ENCODE results near the gene TMEM221.
A peak's percentile ranks its signal among the peaks of the same experiment; 100 is the strongest.

Gene TMEM221

DNA sequence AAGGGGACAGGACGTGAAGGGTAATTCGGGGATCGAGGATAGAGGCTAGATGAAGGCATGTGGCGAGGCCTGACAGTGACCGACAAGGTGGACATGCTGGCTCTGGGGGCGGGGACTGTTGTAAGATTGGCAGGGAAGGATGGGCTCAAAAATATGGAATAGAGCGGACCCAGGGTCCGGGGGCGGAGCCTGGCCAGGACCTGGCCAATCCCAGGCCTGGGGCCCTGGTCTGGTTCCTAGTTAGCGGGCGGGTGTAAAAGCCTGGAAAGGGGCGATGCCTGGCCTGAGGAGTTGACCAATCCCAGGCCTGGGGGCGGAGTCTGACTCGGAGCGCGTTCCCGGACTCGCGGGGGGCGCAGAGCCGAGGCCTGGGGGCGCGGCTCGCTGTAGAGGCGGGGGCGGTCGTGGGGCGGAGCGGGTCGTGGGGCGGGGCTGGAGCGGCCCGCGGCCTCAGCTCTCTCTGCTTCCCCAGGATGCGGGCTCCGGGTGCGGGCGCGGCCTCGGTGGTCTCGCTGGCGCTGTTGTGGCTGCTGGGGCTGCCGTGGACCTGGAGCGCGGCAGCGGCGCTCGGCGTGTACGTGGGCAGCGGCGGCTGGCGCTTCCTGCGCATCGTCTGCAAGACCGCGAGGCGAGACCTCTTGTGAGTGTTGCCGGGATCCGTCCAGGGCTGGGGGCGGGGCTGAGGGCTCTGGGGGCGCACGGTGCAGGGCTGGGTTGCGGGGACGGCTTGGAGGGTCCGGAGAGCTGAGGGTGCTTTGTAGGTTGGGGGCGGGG is 21.8 kb upstream of the TMEM221 start, which contains the start of gene SLC27A1:
TSS of gene SLC27A1 (plus strand) at position 457 of the 774 bp plus-strand sequence. CDS start at position 474, 17 bp downstream.
- H3K4me3 ChIP-seq (ENCODE audit: low read depth, low read length): peak within 1 kb of the TSS; percentile 58
- H3K4me1 ChIP-seq (ENCODE audit: control insufficient read depth, insufficient read depth, low read length): peaks cover 6% of the 10 kb centered on the region; the same call in 1 of the 2 replicates
- no peak within 1 kb of the TSS for H3K27ac ChIP-seq (ENCODE audit: extremely low read depth, low read depth, low read length)
- CTCF ChIA-PET: interaction anchor here (0.6 to 5.5 kb wide), 2 partner anchors 26 to 76 kb away, joined by 3 to 31 read pairs; no protein-coding TSS in a partner anchor
- no peaks in the 10 kb centered on the region for H3K36me3 ChIP-seq (ENCODE audit: control insufficient read depth in 2 of 2, insufficient read depth in 1 of 2, low read length in 2 of 2)
- no peaks in the 10 kb centered on the region for H3K9me3 ChIP-seq (ENCODE audit: control insufficient read depth, insufficient read depth, low read depth, low read length)
- POLR2A ChIA-PET: interaction anchor here (0.5 to 1.4 kb wide), 4 partner anchors 51 to 1166 kb away, joined by 3 to 5 read pairs (median 4); no protein-coding TSS in a partner anchor
- TF ChIP-seq YY2 (tag by site-specific recombination; IDR thresholded peaks at IDR 0.05): no peak
- no peak for TF ChIP-seq BCL11A (tag by site-specific recombination; IDR thresholded peaks at IDR 0.05; ENCODE audit: low read depth)
- TF ChIP-seq ZBTB20 (tag by site-specific recombination; IDR thresholded peaks at IDR 0.05): peak; percentile 18; the same call in 1 of the 2 replicates
- TF ChIP-seq, protein P1, sequence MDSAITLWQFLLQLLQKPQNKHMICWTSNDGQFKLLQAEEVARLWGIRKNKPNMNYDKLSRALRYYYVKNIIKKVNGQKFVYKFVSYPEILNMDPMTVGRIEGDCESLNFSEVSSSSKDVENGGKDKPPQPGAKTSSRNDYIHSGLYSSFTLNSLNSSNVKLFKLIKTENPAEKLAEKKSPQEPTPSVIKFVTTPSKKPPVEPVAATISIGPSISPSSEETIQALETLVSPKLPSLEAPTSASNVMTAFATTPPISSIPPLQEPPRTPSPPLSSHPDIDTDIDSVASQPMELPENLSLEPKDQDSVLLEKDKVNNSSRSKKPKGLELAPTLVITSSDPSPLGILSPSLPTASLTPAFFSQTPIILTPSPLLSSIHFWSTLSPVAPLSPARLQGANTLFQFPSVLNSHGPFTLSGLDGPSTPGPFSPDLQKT (IDR thresholded peaks at IDR 0.05; ENCODE audit: borderline replicate concordance, low read depth, low read length): no peak
- no peak for TF ChIP-seq ZNF138 (tag by site-specific recombination; IDR thresholded peaks at IDR 0.05; ENCODE audit: borderline replicate concordance)
- no peak for TF ChIP-seq KLF7 (tag by site-specific recombination; IDR thresholded peaks at IDR 0.05; ENCODE audit: borderline replicate concordance)
- TF ChIP-seq ZNF549 (tag by site-specific recombination; IDR thresholded peaks at IDR 0.05): no peak
- TF ChIP-seq ZNF354C (tag by site-specific recombination; IDR thresholded peaks at IDR 0.05; ENCODE audit: borderline replicate concordance, low read depth): no peak
- TF ChIP-seq, protein P2, sequence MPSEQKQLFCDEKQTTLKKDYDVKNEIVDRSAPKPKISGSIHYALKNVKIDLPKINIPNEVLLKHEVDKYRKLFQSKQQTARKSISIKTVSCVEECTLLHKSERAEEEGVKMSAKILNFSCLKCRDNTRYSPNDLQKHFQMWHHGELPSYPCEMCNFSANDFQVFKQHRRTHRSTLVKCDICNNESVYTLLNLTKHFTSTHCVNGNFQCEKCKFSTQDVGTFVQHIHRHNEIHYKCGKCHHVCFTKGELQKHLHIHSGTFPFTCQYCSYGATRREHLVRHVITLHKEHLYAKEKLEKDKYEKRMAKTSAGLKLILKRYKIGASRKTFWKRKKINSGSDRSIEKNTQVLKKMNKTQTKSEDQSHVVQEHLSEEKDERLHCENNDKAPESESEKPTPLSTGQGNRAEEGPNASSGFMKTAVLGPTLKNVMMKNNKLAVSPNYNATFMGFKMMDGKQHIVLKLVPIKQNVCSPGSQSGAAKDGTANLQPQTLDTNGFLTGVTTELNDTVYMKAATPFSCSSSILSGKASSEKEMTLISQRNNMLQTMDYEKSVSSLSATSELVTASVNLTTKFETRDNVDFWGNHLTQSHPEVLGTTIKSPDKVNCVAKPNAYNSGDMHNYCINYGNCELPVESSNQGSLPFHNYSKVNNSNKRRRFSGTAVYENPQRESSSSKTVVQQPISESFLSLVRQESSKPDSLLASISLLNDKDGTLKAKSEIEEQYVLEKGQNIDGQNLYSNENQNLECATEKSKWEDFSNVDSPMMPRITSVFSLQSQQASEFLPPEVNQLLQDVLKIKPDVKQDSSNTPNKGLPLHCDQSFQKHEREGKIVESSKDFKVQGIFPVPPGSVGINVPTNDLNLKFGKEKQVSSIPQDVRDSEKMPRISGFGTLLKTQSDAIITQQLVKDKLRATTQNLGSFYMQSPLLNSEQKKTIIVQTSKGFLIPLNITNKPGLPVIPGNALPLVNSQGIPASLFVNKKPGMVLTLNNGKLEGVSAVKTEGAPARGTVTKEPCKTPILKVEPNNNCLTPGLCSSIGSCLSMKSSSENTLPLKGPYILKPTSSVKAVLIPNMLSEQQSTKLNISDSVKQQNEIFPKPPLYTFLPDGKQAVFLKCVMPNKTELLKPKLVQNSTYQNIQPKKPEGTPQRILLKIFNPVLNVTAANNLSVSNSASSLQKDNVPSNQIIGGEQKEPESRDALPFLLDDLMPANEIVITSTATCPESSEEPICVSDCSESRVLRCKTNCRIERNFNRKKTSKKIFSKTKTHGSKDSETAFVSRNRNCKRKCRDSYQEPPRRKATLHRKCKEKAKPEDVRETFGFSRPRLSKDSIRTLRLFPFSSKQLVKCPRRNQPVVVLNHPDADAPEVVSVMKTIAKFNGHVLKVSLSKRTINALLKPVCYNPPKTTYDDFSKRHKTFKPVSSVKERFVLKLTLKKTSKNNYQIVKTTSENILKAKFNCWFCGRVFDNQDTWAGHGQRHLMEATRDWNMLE (tag by site-specific recombination; conservative IDR thresholded peaks at IDR 0.05; ENCODE audit: low read depth): no peak
- no peak for TF ChIP-seq MZF1 (tag by site-specific recombination; IDR thresholded peaks at IDR 0.05; ENCODE audit: borderline replicate concordance)
- TF ChIP-seq ZXDB (tag by site-specific recombination; IDR thresholded peaks at IDR 0.05): no peak
- peak; percentile 89 for TF ChIP-seq ZNF335 (tag by site-specific recombination; conservative IDR thresholded peaks at IDR 0.05)
- TF ChIP-seq ZNF629 (tag by site-specific recombination; IDR thresholded peaks at IDR 0.05): no peak
- no peak for TF ChIP-seq HOXC10 (CRISPR knock-in tag; IDR thresholded peaks at IDR 0.05)
- TF ChIP-seq PBX3 (CRISPR knock-in tag; IDR thresholded peaks at IDR 0.05): no peak
- 0 out of 2 replicates have a peak, but pooled peaks have one; percentile 41 for TF ChIP-seq KLF9 (tag by site-specific recombination; IDR thresholded peaks at IDR 0.05; ENCODE audit: low read depth)
- TF ChIP-seq, protein P3, sequence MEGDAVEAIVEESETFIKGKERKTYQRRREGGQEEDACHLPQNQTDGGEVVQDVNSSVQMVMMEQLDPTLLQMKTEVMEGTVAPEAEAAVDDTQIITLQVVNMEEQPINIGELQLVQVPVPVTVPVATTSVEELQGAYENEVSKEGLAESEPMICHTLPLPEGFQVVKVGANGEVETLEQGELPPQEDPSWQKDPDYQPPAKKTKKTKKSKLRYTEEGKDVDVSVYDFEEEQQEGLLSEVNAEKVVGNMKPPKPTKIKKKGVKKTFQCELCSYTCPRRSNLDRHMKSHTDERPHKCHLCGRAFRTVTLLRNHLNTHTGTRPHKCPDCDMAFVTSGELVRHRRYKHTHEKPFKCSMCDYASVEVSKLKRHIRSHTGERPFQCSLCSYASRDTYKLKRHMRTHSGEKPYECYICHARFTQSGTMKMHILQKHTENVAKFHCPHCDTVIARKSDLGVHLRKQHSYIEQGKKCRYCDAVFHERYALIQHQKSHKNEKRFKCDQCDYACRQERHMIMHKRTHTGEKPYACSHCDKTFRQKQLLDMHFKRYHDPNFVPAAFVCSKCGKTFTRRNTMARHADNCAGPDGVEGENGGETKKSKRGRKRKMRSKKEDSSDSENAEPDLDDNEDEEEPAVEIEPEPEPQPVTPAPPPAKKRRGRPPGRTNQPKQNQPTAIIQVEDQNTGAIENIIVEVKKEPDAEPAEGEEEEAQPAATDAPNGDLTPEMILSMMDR (tag by site-specific recombination; IDR thresholded peaks at IDR 0.05): peak; percentile 27; the same call in 1 of the 2 replicates
- TF ChIP-seq ZNF585B (tag by site-specific recombination; IDR thresholded peaks at IDR 0.05): no peak
- TF ChIP-seq ZNF214 (tag by site-specific recombination; IDR thresholded peaks at IDR 0.05; ENCODE audit: borderline replicate concordance): no peak
- TF ChIP-seq SP2 (tag by site-specific recombination; IDR thresholded peaks at IDR 0.05): peak; percentile 90
- no peak for TF ChIP-seq ZNF404 (tag by site-specific recombination; IDR thresholded peaks at IDR 0.05)
- TF ChIP-seq, protein P4, sequence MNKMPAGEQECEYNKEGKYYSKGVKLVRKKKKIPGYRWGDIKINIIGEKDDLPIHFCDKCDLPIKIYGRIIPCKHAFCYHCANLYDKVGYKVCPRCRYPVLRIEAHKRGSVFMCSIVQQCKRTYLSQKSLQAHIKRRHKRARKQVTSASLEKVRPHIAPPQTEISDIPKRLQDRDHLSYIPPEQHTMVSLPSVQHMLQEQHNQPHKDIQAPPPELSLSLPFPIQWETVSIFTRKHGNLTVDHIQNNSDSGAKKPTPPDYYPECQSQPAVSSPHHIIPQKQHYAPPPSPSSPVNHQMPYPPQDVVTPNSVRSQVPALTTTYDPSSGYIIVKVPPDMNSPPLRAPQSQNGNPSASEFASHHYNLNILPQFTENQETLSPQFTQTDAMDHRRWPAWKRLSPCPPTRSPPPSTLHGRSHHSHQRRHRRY (tag by site-specific recombination; IDR thresholded peaks at IDR 0.05): no peak
- TF ChIP-seq ZNF621 (tag by site-specific recombination; IDR thresholded peaks at IDR 0.05): no peak
- TF ChIP-seq ZNF155 (tag by site-specific recombination; IDR thresholded peaks at IDR 0.05): no peak
- TF ChIP-seq ZNF561 (tag by site-specific recombination; IDR thresholded peaks at IDR 0.05; ENCODE audit: borderline replicate concordance): 0 out of 2 replicates have a peak, but pooled peaks have one; percentile 42
- no peak for TF ChIP-seq ZNF624 (tag by site-specific recombination; IDR thresholded peaks at IDR 0.05)

Data from HEK293 (cell line).